H1 (cell line): ENCODE results near the gene ENDOD1. TPM values are rescaled to one million over a fixed set of nuclear protein-coding genes. Genes with fewer than 3 reads are reported as not detected.

Experiments used
- CTCF ChIA-PET: fragments of 300-600 bp; sonication (Branson Sonifier 250); formaldehyde crosslinking; loops from one replicate; lab custom pipeline; 2021; ENCODE audit not compliant: partially characterized antibody; lab: Charles Lee
- POLR2A ChIA-PET: fragments of 300-600 bp; sonication (Branson Sonifier 250); formaldehyde crosslinking; loops from one replicate; lab custom pipeline; 2021; ENCODE audit warnings: inconsistent platforms; ENCODE audit not compliant: partially characterized antibody; lab: Charles Lee
- DNase-seq, 2 experiments: peaks; one replicate each; pipeline versions ENCODE4 v3.0.0 to v3.0.0-alpha.2; 2010 to 2022; ENCODE audit warnings: low spot score in 2 of 2, low read depth in 1 of 2, mixed read lengths in 1 of 2
- FAIRE-seq: peaks from 2 replicates; lab custom pipeline; 2011; peaks lifted over from hg19 to GRCh38; lab: Jason Lieb, UNC
- H2AFZ ChIP-seq: 2 replicates; pipeline ENCODE4 v1.8.1; 2012; ENCODE audit warnings: low read length, inconsistent platforms
- H2AK5ac ChIP-seq: 2 replicates; pipeline ENCODE4 v1.6.1; 2013; ENCODE audit warnings: low read depth, low read length
- H2BK120ac ChIP-seq: replicated peaks from 2 replicates; pipeline ENCODE3; 2013; ENCODE audit warnings: low read depth, low read length, inconsistent platforms
- H2BK12ac ChIP-seq: 2 replicates; pipeline ENCODE4 v1.6.1; 2013; ENCODE audit warnings: low read depth, low read length
- H2BK15ac ChIP-seq: 2 replicates; pipeline ENCODE4 v1.6.1; 2013; ENCODE audit warnings: low read length
- H2BK20ac ChIP-seq: 2 replicates; pipeline ENCODE4 v1.6.1; 2013; ENCODE audit warnings: low read length
- H2BK5ac ChIP-seq: 2 replicates; pipeline ENCODE4 v1.6.1; 2013; ENCODE audit warnings: low read depth, low read length
- H3K14ac ChIP-seq: 2 replicates; pipeline ENCODE4 v1.6.1; 2013; ENCODE audit warnings: inconsistent platforms; ENCODE audit not compliant: insufficient read length
- H3K18ac ChIP-seq: 2 replicates; pipeline ENCODE4 v1.6.1; 2013; ENCODE audit warnings: low read length; ENCODE audit errors: extremely low read depth
- H3K23ac ChIP-seq: 2 replicates; pipeline ENCODE4 v1.6.1; 2013; ENCODE audit warnings: inconsistent platforms; ENCODE audit not compliant: insufficient read length
- H3K23me2 ChIP-seq: 2 replicates; pipeline ENCODE4 v1.6.1; 2013; ENCODE audit warnings: low read depth, low read length
- H3K27ac ChIP-seq: 2 replicates; pipeline ENCODE4 v1.6.1; 2011; ENCODE audit warnings: low read depth, low read length, inconsistent platforms
- H3K27me3 ChIP-seq, 4 experiments: replicated peaks in 1 of 4; 1 replicate in 1 of 4; 2 replicates in 3 of 4; pipeline versions ENCODE4 v1.6.1 to v1.8.1; 2011 to 2013; ENCODE audit warnings: low read length in 3 of 4, mild to moderate bottlenecking in 3 of 4, inconsistent platforms in 2 of 4, mixed read lengths in 2 of 4, moderate library complexity in 1 of 4; ENCODE audit not compliant: control insufficient read depth in 3 of 4, insufficient read depth in 3 of 4; ENCODE audit errors: extremely low read depth in 1 of 4
- H3K36me3 ChIP-seq, 4 experiments: 2 replicates each; pipeline versions ENCODE4 v1.6.1 to v1.8.1; 2011 to 2013; ENCODE audit warnings: mild to moderate bottlenecking in 4 of 4, low read length in 3 of 4, moderate library complexity in 2 of 4, control low read depth in 1 of 4, inconsistent platforms in 1 of 4; ENCODE audit not compliant: insufficient read depth in 4 of 4, control insufficient read depth in 2 of 4
- H3K4ac ChIP-seq: replicated peaks from 2 replicates; pipeline ENCODE3; 2013; ENCODE audit warnings: low read length, low read depth, mixed read lengths, inconsistent platforms; ENCODE audit not compliant: insufficient read length
- H3K4me1 ChIP-seq, 4 experiments: replicated peaks in 1 of 4; 1 replicate in 1 of 4; 2 replicates in 3 of 4; pipeline versions ENCODE4 v1.6.1 to v1.8.1; 2011 to 2013; ENCODE audit warnings: low read length in 3 of 4, inconsistent platforms in 2 of 4, mixed read lengths in 1 of 4; ENCODE audit not compliant: insufficient read depth in 4 of 4, control insufficient read depth in 3 of 4
- H3K4me2 ChIP-seq, 2 experiments: 2 replicates each; pipeline versions ENCODE4 v1.6.1 to v1.8.1; 2011 to 2013; ENCODE audit warnings: low read depth in 2 of 2, low read length in 2 of 2, control low read depth in 1 of 2, inconsistent platforms in 1 of 2, mild to moderate bottlenecking in 1 of 2; ENCODE audit not compliant: insufficient read depth in 1 of 2
- H3K4me3 ChIP-seq, 4 experiments: fragments of 200-600, 300-600 bp in 1 of 4; sonication (generic), shearing (Covaris generic), sonication (Bioruptor Twin) in 1 of 4; 2 replicates each; pipeline versions ENCODE4 v1.5.1 to v1.8.1; 2011 to 2016; ENCODE audit warnings: low read length in 4 of 4, low read depth in 3 of 4, control low read depth in 2 of 4, inconsistent platforms in 2 of 4, mild to moderate bottlenecking in 2 of 4, mixed read lengths in 1 of 4, moderate library complexity in 1 of 4; ENCODE audit not compliant: insufficient read depth in 2 of 4; ENCODE audit errors: extremely low read depth in 1 of 4
- H3K56ac ChIP-seq: replicated peaks from 2 replicates; pipeline ENCODE3; 2013; ENCODE audit warnings: low read depth, mild to moderate bottlenecking, mixed read lengths, low read length, inconsistent platforms; ENCODE audit not compliant: insufficient read length
- H3K79me1 ChIP-seq: 2 replicates; pipeline ENCODE4 v1.6.1; 2013; ENCODE audit warnings: low read depth, low read length, control low read depth
- H3K79me2 ChIP-seq, 2 experiments: 2 replicates each; pipeline versions ENCODE4 v1.6.1 to v1.8.1; 2012 to 2013; ENCODE audit warnings: low read length in 2 of 2, mild to moderate bottlenecking in 2 of 2, inconsistent platforms in 1 of 2; ENCODE audit not compliant: insufficient read depth in 2 of 2, control insufficient read depth in 1 of 2
- H3K9ac ChIP-seq, 4 experiments: replicated peaks in 1 of 4; 1 replicate in 1 of 4; 2 replicates in 3 of 4; pipeline versions ENCODE4 v1.6.1 to v1.8.1; 2011 to 2013; ENCODE audit warnings: low read depth in 3 of 4, low read length in 3 of 4, control low read depth in 2 of 4, mild to moderate bottlenecking in 2 of 4, moderate library complexity in 2 of 4, inconsistent platforms in 1 of 4; ENCODE audit errors: extremely low read depth in 1 of 4
- H3K9me3 ChIP-seq, 2 experiments: 2 replicates each; pipeline versions ENCODE4 v1.6.1 to v1.8.1; 2012 to 2013; ENCODE audit warnings: mild to moderate bottlenecking in 2 of 2, moderate library complexity in 2 of 2, control low read depth in 1 of 2, inconsistent platforms in 1 of 2, low read depth in 1 of 2, low read length in 1 of 2, mixed read lengths in 1 of 2; ENCODE audit not compliant: insufficient read depth in 2 of 2
- H4K20me1 ChIP-seq, 2 experiments: replicated peaks in 1 of 2; 2 replicates each; pipeline versions ENCODE3 to v1.8.1; 2011 to 2013; ENCODE audit warnings: inconsistent platforms in 2 of 2, low read length in 2 of 2, mild to moderate bottlenecking in 1 of 2; ENCODE audit not compliant: insufficient read depth in 2 of 2, control insufficient read depth in 1 of 2
- H4K5ac ChIP-seq: 2 replicates; pipeline ENCODE4 v1.6.1; 2013; ENCODE audit warnings: low read length, low read depth, mixed read lengths, inconsistent platforms; ENCODE audit not compliant: insufficient read length
- H4K8ac ChIP-seq: 2 replicates; pipeline ENCODE4 v1.8.0; 2013; ENCODE audit warnings: mild to moderate bottlenecking, moderate library complexity, low read length, inconsistent platforms; ENCODE audit not compliant: insufficient read depth; ENCODE audit errors: extremely low read depth
- H4K91ac ChIP-seq: replicated peaks from 2 replicates; pipeline ENCODE3; 2013; ENCODE audit warnings: low read length, mixed read lengths, inconsistent platforms; ENCODE audit not compliant: insufficient read length
- WGBS, 2 experiments: shearing (Covaris generic) in 1 of 2; methylation state at CpG; one replicate each; pipeline versions ENCODE4 v1.1.6 to v1.1.7; 2013 to 2015; ENCODE audit warnings: low lambda C conversion rate in 2 of 2, mixed read lengths in 2 of 2, inconsistent platforms in 1 of 2, low coverage in 1 of 2, missing lambda C conversion rate in 1 of 2; ENCODE audit not compliant: insufficient replicate concordance in 2 of 2, insufficient coverage in 1 of 2, insufficient read length in 1 of 2; ENCODE audit errors: extremely low coverage in 1 of 2, missing lambda C conversion rate in 1 of 2; 5-methylcytosine and 5-hydroxymethylcytosine counted together
- polyA plus RNA-seq, 7 experiments: library from polyadenylated mRNA; depleted of rRNA in 3 of 7; stranded (reverse) in 5 of 7; unstranded in 2 of 7; fragments of >200 nt in 5 of 7; fragments of 200-250 nt in 2 of 7; gene quantifications; 1 replicate in 5 of 7; 2 replicates in 1 of 7; 4 replicates in 1 of 7; pipeline versions ENCODE4 v1.2.1 to v1.2.3, GENCODE V29; 2011 to 2013; ENCODE audit warnings: missing spikeins in 2 of 7, mixed read lengths in 2 of 7
- total RNA-seq: library from RNA; stranded (reverse); fragmentation: NEBNext Ultra II Directional; extraction: Animal tissue kit (Norgen Biotek cat#: 25700); gene quantifications from 2 replicates; pipeline ENCODE4 v1.2.1, GENCODE V29; 2021

ENDOD1 gene
- total and polyA plus RNA-seq, 2 of the 8 experiments (the other 6 are each of a cell fraction or from before 2014, with no cell fraction given), result 1.2 to 2.5 TPM

GRCh38 chr11:95100191-95100648, 10.6 kb downstream of the ENDOD1 start:
- Histone ChIP-seq H3K9me3 (no peaks in the 10 kb centered on the region), H3K23me2 (no peaks in the 10 kb centered on the region), H2BK12ac (no peak overlapping the region), H3K56ac (no peak overlapping the region), H3K4me1 (no peaks in the 10 kb centered on the region), H3K23ac (no peak overlapping the region), H2BK15ac (no peak overlapping the region), H3K4ac (no peak overlapping the region), H3K79me2 (no peaks in the 10 kb centered on the region), H2BK20ac (no peak overlapping the region), H2BK5ac (no peak overlapping the region), H3K9ac (no peak overlapping the region), H4K5ac (no peak overlapping the region), H4K8ac (no peak overlapping the region), H3K4me2 (no peak overlapping the region), H2AFZ (no peak overlapping the region), H3K36me3 (no peaks in the 10 kb centered on the region), H3K79me1 (no peaks in the 10 kb centered on the region), H3K27me3 (no peaks in the 10 kb centered on the region), H4K20me1 (no peaks in the 10 kb centered on the region), H3K4me3 (no peak overlapping the region), H3K27ac (no peak overlapping the region), H4K91ac (no peak overlapping the region), H2AK5ac (no peak overlapping the region), H2BK120ac (no peak overlapping the region), H3K14ac (no peak overlapping the region), H3K18ac (no peak overlapping the region)
- ChIA-PET POLR2A (interaction anchor here (0.9 to 1.2 kb wide), 2 partner anchors 10 to 33 kb away, joined by 5 read pairs; partner anchors contain the start of genes ENDOD1 and SRSF8), CTCF (interaction anchor here (1.1 to 1.2 kb wide), 2 partner anchors 9 to 605 kb away, joined by 3 to 7 read pairs; no protein-coding TSS in a partner anchor)
- DNase-seq (no peak), FAIRE-seq (no peak)
- 91% methylated on average over 4 of the region's 4 CpGs; no CpG with 5 or more reads in 1 of the 2 experiments for WGBS, 2 experiments
